Gastroesophageal sphincter (tissue), 3 donors: ENCODE measurements around the gene RASL10B.

Source experiments
- CTCF ChIP-seq, 4 experiments: fragments of 200-600 bp in 2 of 4; fragments of 450-650 bp in 2 of 4; sonication (generic) in 1 of 4; IDR thresholded peaks; one replicate each; pipeline ENCODE4 v1.5.1; 2017 to 2019; ENCODE audit warnings: antibody characterized with exemption in 4 of 4, mild to moderate bottlenecking in 2 of 4, moderate library complexity in 2 of 4
- POLR2A ChIP-seq, 2 donors: fragments of 450-650 bp; IDR thresholded peaks; one replicate each; pipeline ENCODE4 v1.6.1; 2017; ENCODE audit warnings: antibody characterized with exemption in 2 of 2, mild to moderate bottlenecking in 2 of 2, moderate library complexity in 1 of 2
- POLR2AphosphoS5 ChIP-seq: sonication (generic); formaldehyde crosslinking; IDR thresholded peaks from one replicate; pipeline ENCODE4 v1.6.1; 2017; ENCODE audit warnings: antibody characterized with exemption

GRCh38 chr17:35773679-35774425 lies 42.4 kb downstream of the RASL10B start:
- TF ChIP-seq CTCF (IDR thresholded peaks at IDR 0.05) (no peak), POLR2A (IDR thresholded peaks at IDR 0.05) (no peak), POLR2AphosphoS5 (no peak)
